ENCODE results near the gene ZNF286A.
"Not testable (repeated sequence)": the region's sequence is repeated elsewhere in the genome, so short reads cannot be mapped to it uniquely, and the experiment has no call there.

Gene ZNF286A

DNA sequence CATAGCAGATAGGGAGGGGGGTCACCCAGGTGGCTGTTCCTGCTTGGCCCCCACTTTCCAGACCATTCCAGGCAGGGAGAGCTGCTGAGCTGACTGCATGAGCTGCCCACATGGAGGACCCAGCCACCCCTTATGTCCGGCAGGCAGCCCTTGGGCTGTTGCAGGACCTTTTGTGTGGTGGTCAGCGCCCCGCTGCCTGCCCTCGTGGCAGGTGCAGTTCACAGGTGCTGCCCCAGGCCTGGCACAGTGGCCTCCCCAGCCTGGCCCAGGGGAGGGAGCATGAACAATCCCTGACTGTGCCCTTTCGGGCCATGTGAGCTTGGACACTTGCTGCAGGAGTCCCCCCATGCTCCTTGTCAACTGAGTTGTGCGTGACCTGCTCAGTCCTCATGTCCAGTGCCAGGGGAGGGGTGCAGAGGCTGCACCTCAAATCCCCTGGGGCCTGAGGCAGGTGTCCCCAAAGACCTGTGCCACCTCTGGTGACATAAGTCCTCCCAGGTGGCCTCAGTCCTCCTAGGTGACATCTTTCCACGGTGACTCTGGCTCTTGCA, 41.1 kb downstream of the ZNF286A start:
- H3K9me3 ChIP-seq (ENCODE audit: low read length) = no peaks in the 10 kb centered on the region
- no peak overlapping the region for H3K27ac ChIP-seq (ENCODE audit: low read depth, low read length)
- no peaks in the 10 kb centered on the region for H3K4me1 ChIP-seq (ENCODE audit: insufficient read depth, low read length)
- H3K9ac ChIP-seq (ENCODE audit: low read length) = no peak overlapping the region
- no peak overlapping the region for H3K4me3 ChIP-seq (ENCODE audit: low read depth in 1 of 2, low read length in 2 of 2)
- H3K36me3 ChIP-seq (ENCODE audit: insufficient read depth, low read length) = no peaks in the 10 kb centered on the region
- H3K27me3 ChIP-seq (ENCODE audit: control insufficient read depth in 1 of 2, insufficient read depth in 2 of 2, low read length in 2 of 2) = peaks cover 0 to 3% of the 10 kb centered on the region in 2 donors

DNA sequence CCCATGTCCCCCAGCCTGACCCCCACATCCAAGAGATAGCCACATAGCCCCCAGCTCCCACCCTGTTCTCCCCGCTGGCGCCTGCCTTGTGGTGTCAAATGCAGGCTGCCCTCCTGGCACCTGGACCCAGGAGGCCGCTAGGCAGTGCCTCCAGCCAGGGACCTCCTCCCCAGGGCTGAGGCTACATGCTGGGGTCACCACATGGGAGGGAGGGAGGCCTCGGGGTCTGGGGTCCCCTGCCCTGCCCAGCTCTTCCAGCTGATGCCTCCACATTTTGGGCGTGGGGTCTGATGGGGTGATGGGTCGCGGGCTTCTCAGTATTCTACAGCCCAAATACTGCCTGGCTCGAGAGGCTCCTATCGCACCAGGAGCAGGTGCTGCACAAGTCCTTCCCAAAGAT, 42.1 kb downstream of the ZNF286A start:
- H3K9ac ChIP-seq (ENCODE audit: low read length) = no peak overlapping the region
- H3K27ac ChIP-seq (ENCODE audit: low read depth, low read length) = no peak overlapping the region
- H3K9me3 ChIP-seq (ENCODE audit: low read length) = no peaks in the 10 kb centered on the region
- no peak overlapping the region for H3K4me3 ChIP-seq (ENCODE audit: low read depth in 1 of 2, low read length in 2 of 2)
- peaks cover 0 to 3% of the 10 kb centered on the region in 2 donors for H3K27me3 ChIP-seq (ENCODE audit: control insufficient read depth in 1 of 2, insufficient read depth in 2 of 2, low read length in 2 of 2)
- no peaks in the 10 kb centered on the region for H3K36me3 ChIP-seq (ENCODE audit: insufficient read depth, low read length)
- H3K4me1 ChIP-seq (ENCODE audit: insufficient read depth, low read length) = no peaks in the 10 kb centered on the region

GRCh38 chr17:15742051-15742795, 42.7 kb downstream of the ZNF286A start:
- Histone ChIP-seq H3K9ac (ENCODE audit: low read length) (no peak overlapping the region), H3K27me3 (ENCODE audit: control insufficient read depth in 1 of 2, insufficient read depth in 2 of 2, low read length in 2 of 2) (peaks cover 0 to 3% of the 10 kb centered on the region in 2 donors), H3K4me3 (ENCODE audit: low read depth in 1 of 2, low read length in 2 of 2) (no peak overlapping the region)

GRCh38 chr17:15742921-15743320, 43.4 kb downstream of the ZNF286A start:
- Histone ChIP-seq H3K27ac (ENCODE audit: low read depth, low read length) (no peak overlapping the region), H3K9ac (ENCODE audit: low read length) (no peak overlapping the region), H3K9me3 (ENCODE audit: low read length) (no peaks in the 10 kb centered on the region), H3K36me3 (ENCODE audit: insufficient read depth, low read length) (no peaks in the 10 kb centered on the region), H3K27me3 (ENCODE audit: control insufficient read depth in 1 of 2, insufficient read depth in 2 of 2, low read length in 2 of 2) (peaks cover 0 to 3% of the 10 kb centered on the region in 2 donors), H3K4me3 (ENCODE audit: low read depth in 1 of 2, low read length in 2 of 2) (no peak overlapping the region), H3K4me1 (ENCODE audit: insufficient read depth, low read length) (no peaks in the 10 kb centered on the region)

More at GRCh38 chr17:15742051-15742795, 42.7 kb downstream of the ZNF286A start:
- Histone ChIP-seq H3K27ac (ENCODE audit: low read depth, low read length) (no peak overlapping the region), H3K36me3 (ENCODE audit: insufficient read depth, low read length) (no peaks in the 10 kb centered on the region), H3K9me3 (ENCODE audit: low read length) (no peaks in the 10 kb centered on the region), H3K4me1 (ENCODE audit: insufficient read depth, low read length) (no peaks in the 10 kb centered on the region)

DNA sequence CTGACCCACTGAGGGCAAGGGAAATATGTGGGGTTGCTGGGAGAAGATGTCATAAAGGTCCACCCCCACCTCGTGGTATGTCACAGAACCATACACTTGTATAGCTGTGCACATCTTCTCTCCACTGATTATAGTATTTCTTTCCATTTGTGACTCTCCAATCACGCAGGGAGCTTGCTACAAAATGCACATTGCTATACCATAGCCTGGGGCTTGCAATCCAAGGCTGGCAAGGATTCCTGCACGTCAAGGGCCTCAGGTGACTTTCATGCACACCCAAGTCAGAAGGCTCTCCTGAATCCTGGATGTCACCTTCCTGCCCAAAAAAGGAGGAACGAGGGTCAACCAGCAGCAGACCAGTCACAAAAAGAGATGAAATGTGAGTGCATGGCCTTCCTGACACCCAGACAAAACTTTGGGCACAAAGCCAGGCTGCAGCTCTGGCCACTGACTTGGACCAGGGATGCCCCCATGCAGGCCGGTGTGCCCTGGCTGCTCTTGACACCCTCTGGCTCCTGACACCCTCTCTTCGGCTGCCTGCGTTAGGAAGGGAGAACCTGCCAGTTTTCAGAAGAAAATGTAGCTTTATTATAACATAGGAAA, 44.6 kb downstream of the ZNF286A start:
- peaks cover 0 to 3% of the 10 kb centered on the region in 2 donors for H3K27me3 ChIP-seq (ENCODE audit: control insufficient read depth in 1 of 2, insufficient read depth in 2 of 2, low read length in 2 of 2)
- H3K36me3 ChIP-seq (ENCODE audit: insufficient read depth, low read length) = no peaks in the 10 kb centered on the region
- no peaks in the 10 kb centered on the region for H3K4me1 ChIP-seq (ENCODE audit: insufficient read depth, low read length)
- no peak overlapping the region for H3K27ac ChIP-seq (ENCODE audit: low read depth, low read length)
- no peak overlapping the region for H3K9ac ChIP-seq (ENCODE audit: low read length)
- no peaks in the 10 kb centered on the region for H3K9me3 ChIP-seq (ENCODE audit: low read length)
- H3K4me3 ChIP-seq (ENCODE audit: low read depth in 1 of 2, low read length in 2 of 2) = no peak overlapping the region

- Histone ChIP-seq H3K9ac (ENCODE audit: low read length) (no peak overlapping the region), H3K4me1 (ENCODE audit: insufficient read depth, low read length) (no peaks in the 10 kb centered on the region), H3K27me3 (ENCODE audit: control insufficient read depth in 1 of 2, insufficient read depth in 2 of 2, low read length in 2 of 2) (peaks cover 0 to 3% of the 10 kb centered on the region in 2 donors), H3K36me3 (ENCODE audit: insufficient read depth, low read length) (no peaks in the 10 kb centered on the region), H3K4me3 (ENCODE audit: low read depth in 1 of 2, low read length in 2 of 2) (no peak overlapping the region), H3K9me3 (ENCODE audit: low read length) (no peaks in the 10 kb centered on the region), H3K27ac (ENCODE audit: low read depth, low read length) (no peak overlapping the region)
These were observed 45.3 kb downstream of the ZNF286A start for GRCh38 chr17:15744885-15745284.

DNA sequence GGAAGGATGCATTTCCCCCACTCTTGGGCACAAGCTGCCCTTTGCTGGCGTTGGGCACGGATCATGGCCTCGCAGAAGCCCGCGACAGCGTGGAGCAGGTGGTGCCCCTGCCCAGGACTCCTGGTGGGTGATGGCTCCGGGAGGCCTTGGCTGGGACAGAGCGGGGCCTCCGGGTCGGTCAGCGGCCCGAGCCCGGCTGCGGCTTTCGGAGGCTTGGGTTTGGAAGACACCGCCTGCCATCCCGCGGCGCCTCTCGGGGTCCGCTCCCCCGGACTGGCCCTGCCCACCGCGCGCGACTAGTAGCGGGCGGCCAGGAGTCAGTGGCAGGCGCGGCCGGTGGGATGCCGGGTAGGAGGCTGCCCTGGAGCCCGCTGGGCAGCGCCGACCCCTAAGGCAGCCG, 49.9 kb downstream of the ZNF286A start:
- H3K4me3 ChIP-seq (ENCODE audit: low read depth in 1 of 2, low read length in 2 of 2); H3K4me1 ChIP-seq (ENCODE audit: insufficient read depth, low read length); H3K36me3 ChIP-seq (ENCODE audit: insufficient read depth, low read length); H3K9me3 ChIP-seq (ENCODE audit: low read length); H3K27me3 ChIP-seq (ENCODE audit: control insufficient read depth in 1 of 2, insufficient read depth in 2 of 2, low read length in 2 of 2); H3K9ac ChIP-seq (ENCODE audit: low read length); H3K27ac ChIP-seq (ENCODE audit: low read depth, low read length): not testable (repeated sequence)

GRCh38 chr17:15768865-15769533, 69.4 kb downstream of the ZNF286A start:
- not testable (repeated sequence) for H3K9ac ChIP-seq (ENCODE audit: low read length); H3K36me3 ChIP-seq (ENCODE audit: insufficient read depth, low read length); H3K9me3 ChIP-seq (ENCODE audit: low read length); H3K4me3 ChIP-seq (ENCODE audit: low read depth in 1 of 2, low read length in 2 of 2); H3K27me3 ChIP-seq (ENCODE audit: control insufficient read depth in 1 of 2, insufficient read depth in 2 of 2, low read length in 2 of 2); H3K27ac ChIP-seq (ENCODE audit: low read depth, low read length); H3K4me1 ChIP-seq (ENCODE audit: insufficient read depth, low read length)

All from muscle layer of colon (tissue), 2 donors.